DMS114 treated with DMSO at 0.1 percent for 48 hours (cell line): ENCODE data around the gene CAPN10.
"Not testable (repeated sequence)": the region's sequence is repeated elsewhere in the genome, so short reads cannot be mapped to it uniquely, and the experiment has no call there.

Source experiments
- DNase-seq: peaks from one replicate; lab custom pipeline; 2025; ENCODE audit not compliant: unreplicated experiment; lab: John Stamatoyannopoulos, UW

Gene CAPN10

DNA sequence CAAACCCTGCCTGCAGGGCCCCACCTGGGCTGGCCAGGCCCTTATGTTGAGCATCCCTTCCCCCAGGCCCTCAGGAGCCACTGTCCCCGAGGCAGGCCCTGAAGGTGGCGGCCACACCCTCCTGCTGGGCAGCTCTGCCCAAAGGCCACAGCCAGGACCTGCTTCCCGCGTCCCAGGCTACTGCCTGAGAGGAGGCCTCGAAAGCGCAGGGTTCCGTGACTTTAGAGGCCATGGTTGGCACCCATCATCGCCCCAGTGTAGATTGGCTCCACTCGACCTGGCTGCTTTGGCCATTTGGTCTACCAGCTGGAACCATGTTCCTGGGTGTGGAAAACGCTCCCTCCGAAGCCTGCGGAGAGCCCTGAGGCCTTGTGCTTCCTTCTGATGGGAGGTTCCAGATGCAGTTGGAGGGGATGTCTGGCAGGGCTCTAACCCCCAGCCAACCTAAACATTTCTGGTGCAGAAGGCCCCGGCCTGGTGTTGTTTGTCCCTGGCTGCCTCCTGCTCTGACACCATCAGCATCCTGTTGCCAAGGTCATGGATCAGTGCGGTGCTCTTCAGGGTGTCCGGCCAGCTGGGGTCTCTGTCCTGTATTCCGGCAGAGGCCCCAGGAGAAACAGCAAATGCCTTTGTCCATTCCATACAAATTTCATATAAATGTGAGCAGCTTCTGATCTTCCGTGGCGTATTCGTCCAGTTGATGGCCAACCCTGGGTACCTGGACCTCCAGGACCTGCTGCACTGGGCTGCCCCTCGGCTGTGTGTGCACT is 14.7 kb downstream of the CAPN10 start:
- no peak for DNase-seq

DNA sequence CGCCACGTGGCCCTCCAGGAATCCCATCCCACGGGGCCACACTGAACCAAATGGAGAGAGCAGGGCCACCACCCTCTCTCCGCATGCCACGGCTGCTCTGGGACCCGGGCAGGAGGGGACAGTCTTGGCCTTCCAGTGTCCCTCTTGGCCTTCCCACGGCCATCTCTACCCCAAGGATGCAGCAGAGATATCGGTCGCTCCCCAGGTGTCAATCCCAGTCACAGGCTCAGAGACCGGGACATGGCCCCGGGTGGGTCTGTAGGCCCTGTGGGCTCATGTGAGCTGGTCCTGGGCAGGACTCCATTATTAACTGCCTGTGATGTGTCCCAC is 15.3 kb downstream of the CAPN10 start:
- DNase-seq = no peak

DNA sequence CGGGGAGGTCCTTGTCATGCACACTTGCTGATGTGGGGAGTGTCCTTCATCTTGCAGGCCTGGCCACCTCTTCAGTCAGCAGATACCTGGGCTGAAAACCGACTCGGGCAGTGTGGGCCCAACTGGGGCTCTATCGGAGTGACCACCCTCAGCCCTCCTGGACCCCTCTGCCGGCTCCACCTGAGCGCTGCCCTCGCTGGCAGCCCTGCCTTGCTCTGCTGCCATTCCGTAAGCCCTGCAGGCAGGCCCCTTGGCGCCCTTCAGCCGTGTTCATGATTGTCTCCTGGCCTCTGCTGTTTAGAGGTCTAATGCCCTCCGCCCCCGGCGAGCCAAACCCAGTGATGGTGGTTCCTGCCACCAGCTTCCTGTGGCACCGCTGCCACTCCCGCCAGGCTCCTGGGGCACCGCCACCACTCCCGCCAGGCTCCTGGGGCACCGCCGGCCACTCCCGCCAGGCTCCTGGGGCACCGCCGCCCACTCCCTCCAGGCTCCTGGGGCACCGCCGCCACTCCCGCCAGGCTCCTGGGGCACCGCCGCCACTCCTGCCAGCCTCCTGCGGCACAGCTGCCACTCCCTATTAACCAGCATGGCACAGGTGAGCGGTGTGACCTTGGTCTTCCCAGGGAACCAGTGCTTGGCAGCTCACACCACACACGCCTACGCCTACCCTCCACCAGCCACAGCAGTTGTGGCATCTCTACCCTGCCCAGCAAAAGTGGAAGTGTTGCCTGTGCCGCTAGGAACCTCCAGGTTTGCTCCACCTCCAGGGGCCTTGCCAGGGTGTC is 15.9 kb downstream of the CAPN10 start:
- no peak for DNase-seq

DNA sequence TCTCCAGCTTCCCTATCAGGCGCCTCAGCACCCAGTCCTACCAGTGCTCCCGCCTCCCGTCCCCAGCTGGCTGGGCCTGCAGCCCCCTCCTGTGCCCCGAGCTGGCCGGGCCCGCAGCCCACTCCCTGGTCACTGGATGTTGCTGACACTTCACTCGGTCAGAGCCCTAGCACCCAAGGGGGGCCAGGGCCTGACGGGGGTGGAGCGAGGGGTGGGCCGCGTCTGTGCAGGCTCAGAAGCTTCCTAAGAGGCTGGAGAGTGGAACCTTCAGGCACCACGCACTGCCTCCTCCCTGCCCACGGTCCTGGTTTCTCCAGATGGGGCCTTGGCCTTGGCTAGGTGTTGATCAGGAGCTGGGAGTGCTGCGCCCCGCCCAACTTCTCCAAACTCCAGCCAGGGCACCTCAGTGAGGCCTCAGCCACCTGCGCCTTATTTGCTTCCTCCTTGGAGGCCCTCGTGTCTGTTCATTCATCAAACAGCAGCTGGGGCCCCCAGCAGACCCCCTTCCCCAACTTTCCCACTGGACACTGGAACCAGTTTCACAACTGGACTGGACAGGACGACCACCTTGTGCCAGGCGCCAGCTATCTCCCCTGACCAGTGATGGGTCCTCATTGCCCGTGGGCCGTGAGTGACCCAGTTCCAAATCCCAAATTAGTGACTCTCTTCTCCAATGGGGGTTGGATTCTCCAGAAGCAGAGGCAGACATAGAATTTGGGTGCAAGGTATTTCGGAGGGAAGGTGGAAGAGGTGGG is 16.7 kb downstream of the CAPN10 start:
- no peak for DNase-seq

DNA sequence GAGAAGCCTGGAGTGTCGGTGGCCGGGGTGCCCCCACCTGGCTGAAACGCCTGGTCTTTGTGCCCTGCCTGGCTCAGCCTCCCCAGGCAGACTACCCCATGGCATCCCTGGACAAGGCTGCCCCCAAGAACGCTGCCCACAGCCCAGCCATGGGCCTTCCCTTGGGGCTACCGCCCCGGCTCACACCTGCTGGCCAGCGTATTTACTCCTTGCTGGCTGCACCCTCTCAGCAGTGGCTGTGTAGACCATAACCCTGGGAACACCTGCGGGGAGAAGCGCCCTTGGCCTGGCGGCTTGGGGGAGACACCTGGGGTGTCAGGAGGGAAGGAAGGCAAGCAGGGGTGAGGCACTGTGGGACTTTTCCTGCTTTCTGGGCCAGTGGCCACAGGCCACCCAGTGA is 17.3 kb downstream of the CAPN10 start:
- DNase-seq = no peak

DNA sequence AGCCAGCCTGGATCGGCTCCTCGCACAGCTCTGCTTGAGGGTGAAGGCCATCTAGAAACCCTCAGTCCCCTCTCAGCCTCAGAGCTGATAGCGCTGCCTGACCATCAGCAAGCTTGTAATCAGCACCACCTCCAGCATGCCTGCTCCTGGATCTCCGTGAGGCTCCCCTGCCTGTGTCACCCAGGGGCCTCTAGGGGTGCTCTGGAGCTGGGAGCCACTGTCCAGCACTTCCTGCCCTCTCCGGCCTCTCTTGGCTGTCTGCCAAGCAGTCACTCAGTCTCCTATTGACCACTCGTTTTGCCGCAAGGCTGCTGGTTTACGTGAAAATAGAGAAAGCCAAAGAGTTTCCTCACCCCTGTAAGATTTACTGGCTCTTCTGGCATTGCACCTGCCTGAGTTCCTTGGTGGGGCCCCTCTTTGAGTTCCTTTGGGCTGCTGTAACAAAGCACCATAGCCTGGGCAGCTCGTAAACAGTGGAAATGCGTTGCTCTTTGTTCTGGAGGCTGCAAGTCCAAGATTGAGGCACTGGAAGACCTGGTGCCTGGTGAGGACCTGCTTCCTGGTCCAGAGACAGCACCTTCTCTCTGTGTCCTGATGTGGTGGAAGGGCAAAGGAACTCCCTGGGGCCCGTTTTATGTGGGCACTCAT is 17.9 kb downstream of the CAPN10 start:
- DNase-seq = no peak

DNA sequence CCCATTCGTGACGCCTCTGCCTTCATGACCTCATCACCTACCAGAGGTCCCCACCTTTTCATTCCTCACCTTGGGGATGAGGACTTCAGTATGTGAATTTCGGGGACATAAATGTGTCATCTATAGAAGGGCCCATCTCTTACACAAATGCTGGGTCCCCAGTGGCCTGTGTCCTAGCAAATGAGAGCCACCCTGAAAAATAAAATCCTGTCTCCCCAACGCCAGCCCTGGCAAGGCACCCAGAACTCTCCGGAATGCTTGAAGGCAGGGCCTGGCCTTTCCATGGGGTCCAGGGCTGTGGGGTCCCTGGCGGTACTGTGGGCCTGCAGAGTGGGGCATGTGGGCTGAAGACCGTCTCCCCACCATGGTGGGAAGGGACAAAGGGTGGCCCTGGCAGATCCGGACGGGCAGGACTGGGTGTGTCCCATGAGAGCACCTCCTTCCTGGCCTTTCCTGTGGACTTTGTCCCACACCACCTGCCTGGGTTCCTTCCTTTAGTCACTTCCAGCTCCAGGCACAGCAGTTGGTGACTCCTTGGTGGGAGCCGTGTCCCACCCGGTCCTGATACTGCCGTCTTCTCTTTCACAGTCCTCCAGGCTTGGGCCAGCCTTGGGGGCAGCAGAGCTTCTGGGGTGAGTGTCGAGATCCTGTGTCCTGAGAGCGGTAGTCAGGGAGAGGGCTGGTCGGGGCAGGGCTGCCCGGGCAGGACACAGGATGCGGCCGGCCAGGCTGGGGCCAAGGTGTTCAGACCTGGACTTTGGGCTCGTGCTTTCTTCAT is 18.6 kb downstream of the CAPN10 start:
- no peak for DNase-seq

DNA sequence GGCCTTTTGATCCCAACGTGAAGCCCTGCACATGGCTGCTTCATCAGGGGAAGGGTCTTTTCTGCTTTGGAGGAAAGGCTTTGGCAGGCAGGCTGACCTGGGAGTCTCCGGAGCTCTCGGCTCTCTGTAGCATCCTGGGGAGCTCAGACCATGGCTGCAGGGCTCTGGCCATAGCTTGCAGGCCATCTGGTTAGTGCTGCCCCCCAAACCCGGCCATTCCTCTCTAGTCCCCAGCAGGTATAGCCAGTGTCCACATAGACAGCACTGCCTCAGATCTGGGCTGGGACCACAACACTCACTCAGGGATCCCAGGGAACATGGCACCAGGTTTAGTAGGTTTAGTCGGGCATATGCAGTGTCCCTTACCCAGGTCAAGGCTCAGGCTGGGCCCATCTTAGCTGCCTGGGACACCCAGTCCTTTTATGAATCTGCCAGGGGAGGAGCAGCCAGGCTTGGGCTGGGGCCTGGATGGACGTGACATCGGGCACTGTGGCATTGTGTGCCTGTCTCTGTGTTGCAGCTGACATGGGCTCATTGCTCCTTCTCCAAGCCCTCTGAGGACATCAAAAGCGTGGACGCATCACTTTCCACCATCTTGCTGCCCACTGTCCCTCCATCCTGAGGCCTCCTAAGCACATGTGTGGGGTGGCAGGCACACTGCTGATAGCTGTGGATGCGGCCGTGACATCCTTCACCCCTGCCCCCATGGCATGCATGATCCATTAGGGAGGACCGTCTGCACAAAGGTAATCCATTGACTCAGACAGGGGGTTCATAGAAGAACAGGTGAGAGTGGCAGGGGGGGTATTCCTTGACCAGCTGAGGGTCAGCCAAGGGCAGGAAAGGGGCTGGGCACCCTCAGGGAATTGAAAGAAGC is 19.6 kb downstream of the CAPN10 start:
- DNase-seq = no peak

DNA sequence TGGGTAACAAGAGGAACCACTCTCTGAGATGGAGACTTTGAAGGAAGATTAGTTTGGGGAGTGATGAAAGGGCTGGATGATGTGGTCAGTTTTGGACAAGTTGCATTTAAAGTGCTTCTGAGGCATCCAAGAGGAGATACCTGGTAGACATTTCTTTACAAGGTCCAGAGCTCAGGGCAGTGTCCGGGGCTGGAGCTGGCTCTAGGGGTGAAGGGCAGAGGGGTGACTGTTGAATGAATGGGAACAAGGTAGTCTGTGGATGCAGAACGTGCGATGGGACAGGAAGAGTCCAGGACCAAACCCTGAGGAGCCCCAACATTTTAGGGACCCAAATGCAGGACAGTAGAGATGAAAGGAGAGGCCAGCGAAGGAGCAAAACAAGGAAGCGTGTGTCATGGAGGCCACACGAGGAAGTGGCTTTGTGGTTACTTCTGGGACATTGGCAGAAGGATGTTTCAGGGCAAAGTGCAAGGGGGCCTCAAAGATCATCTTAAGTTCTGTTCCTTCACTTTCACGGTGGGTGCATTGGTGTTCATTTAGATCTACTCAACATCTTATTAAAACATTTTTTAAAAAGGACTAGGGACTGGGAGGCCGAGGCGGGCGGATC is 25.2 kb downstream of the CAPN10 start:
- no peak for DNase-seq

DNA sequence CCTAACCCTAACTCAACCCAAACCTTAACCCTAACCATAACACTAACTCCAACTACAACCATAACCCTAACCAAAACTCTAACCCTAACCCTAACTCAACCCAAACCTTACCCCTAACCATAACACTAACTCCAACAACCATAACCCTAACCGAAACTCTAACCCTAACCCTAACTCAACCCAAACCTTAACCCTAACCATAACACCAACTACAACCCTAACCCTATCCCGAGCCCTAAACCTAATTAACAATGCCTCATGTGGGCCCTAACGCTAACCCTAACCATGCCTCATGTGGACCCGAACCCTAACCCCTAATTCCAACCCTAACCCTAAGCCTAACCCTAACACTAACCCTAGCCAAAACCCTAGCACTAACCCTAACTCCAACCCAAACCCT is 27.2 kb downstream of the CAPN10 start:
- no peak for DNase-seq

DNA sequence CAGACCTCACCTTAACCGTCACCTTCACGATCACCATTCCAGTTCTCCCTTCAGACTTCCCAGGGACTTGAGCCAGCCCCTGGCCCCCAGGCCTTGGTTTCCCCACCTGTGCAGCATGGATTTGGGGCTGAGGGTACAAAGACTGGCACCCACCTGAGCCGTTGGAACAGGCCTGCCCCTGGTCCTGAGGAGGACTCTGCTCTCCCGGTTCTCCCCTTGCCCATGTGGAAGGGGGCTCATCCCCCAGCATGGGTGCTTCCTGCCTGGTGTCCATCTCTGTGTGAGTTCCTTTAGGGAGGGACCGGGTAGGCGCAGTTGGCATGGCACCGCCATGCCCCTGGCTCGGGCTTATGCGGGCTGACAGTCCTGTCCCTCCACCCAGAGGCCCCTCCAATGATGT is 27.9 kb downstream of the CAPN10 start:
- DNase-seq = no peak

DNA sequence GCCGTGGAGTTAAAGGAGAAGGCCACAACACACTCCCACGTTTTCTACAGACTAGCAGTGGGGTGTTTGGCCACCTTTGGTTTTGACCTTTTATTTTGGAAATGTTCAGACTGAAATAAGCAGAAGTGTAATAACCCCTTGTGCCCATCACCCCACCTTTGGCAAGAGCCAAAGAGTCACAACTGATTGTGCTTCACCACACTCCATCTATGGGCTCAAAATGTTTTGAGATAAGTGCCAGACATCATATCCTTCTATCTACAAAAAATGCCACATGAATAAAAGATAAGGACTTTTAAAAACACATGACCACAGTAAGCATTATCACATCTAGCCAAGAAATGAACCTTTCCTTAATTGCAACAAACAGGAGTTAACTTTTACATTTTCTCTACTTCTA is 28.9 kb downstream of the CAPN10 start:
- no peak for DNase-seq

DNA sequence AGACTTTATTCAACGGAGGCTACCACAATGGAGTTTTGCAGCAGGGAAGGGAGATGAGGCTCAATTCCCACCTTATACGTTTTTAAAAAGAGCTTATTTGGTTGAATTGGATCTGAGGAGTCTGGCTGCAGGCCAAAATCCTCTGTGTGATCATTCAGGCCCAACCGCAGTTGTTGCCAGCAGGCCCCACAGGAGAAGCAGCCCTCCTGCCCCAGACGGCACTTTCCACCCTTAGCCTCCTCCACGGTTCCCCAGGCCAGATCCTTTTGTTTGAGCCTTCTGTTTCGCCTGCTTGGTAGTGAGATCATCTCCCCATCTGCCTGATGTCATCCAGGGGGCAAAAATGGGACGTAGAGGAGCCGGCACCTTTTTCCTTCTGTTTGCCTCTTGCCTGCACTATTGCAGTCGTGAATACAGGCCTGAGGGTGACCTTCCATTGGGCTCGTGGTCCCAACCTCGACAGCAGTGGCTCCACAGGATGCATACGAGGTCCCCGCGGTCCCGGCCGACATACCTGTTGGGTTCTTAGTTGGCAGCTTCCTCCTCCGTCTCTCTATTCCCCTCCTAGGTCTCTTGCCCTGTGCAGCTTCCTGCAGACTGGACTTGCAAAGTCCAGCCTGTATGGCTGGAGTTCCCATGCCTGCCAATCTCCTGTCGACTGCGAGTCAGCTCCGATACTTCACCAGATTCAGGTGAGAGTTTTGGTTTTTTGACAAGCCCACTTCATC is 29.4 kb downstream of the CAPN10 start:
- no peak for DNase-seq

DNA sequence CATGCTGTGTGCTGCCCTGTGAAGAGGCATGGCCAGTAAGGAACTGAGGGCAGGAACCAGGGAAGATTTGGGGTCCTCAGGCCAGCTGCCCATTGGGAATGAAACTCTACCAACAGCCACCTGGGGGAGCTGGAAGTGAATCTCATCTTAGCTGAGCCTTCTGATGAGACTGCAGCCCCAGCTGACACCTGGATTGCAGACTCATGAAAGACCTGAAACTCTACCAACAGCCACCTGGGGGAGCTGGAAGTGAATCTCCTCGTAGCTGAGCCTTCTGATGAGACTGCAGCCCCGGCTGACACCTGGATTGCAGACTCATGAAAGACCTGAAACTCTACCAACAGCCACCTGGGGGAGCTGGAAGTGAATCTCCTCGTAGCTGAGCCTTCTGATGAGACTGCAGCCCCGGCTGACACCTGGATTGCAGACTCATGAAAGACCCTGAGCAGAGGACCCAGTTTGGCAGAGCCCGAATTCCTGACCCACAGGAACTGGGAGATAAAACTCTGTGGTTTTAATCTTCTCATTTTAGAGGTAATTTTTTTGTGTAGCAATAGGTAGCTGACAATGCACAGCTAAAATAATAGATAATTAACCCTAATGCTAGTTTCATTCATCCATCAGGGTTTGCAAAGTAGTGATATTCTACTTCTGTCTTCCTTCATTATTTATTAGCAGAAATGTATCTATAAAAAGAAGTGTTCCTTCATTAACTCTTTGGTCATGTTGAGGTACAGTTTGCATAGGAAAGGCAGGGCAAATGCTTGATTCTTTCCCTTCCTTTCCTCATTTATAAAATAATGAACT is 30.5 kb downstream of the CAPN10 start:
- DNase-seq = not testable (repeated sequence)

DNA sequence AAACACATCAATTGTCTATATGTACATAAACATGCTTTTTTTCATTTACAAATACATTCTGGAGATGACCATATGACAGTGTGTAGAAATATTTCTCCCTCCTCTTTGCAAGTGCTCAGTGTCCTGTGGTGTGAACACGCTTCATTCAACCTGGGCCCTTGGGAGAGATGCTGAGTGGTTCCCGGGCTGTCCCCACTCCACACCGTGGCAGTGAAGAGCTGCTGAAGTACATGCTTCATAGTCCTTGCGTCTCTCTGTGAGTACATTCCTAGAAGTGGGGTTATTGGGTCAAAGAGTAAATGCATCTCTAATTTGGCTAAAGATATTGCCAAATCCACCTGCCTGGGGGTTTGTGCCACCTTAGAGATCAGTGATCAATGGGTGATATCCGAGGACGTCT is 32.2 kb downstream of the CAPN10 start:
- no peak for DNase-seq

DNA sequence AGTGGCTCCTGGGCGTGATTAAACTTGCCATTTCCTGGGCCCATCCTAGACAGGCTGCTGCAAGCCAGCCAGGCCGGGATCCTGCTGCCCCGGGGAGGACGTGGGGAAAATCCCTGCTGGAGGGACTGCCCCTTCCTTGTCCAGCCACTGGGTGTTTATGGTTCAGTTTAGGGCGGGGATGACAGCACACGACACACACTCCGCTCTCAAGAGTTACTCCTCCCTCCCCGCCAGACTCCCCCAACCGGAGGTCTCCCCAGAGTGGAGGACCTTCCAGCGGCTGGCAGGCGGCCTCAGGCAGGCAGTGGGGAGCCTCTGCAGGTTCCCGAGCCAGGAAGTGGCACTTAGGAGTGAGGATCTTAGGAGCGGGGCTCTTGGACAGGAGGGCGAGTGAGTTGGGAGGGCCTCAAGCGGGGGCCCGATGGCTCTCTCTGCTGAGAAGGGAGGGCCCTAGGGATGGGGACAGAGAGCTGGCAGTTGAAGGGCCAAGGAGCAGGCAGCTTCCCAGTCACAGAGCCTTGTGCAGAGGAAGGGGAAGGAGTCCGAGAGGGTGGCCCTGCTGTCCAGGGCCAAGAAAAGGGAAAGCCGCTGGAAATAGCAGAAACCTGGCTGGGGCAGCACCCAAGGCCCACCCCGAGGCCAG is 33.1 kb downstream of the CAPN10 start:
- no peak for DNase-seq

DNA sequence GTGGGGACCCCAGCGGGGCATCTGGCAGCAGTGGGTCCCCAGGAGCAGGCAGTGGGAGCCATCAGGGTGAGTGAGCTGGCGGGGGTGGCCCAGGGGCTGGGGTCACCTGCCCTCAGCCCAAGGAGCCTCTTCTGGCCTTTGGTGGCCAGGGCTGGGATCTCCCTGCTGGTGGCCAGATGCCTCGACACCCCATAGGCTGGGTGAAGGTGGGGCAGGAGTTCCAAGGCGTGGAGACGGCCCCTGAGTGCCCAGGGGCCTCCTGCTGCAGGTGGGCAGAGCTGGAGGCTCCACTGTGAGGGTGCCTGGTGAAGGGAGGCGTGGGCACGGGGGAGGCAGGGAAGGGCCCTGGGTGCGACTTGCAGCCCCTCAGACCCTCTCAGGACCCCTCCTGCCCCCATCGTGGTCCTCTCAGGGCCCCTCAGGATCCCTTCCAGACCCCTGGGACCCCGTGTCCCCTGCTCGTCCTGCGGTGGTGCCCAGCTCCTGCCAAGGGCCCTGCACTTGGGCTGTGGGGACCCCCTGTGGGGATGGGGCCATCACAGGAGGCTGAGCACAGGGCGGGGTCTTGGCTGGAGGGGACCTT is 33.7 kb downstream of the CAPN10 start:
- no peak for DNase-seq
